Measurements from ENCODE around the gene AGFG1.

The AGFG1 gene

GRCh38 chr2:227607941-227608340 lies 136.0 kb downstream of the AGFG1 start:
- Histone ChIP-seq H4K20me1 (ENCODE audit: insufficient read depth) (no peaks in the 10 kb centered on the region), H3K4me3 (IDR thresholded peaks at IDR 0.05; ENCODE audit: insufficient read depth, low read depth, low read length) (no peak overlapping the region), H3K4me2 (no peak overlapping the region), H3K79me2 (ENCODE audit: insufficient read depth, low read depth) (no peaks in the 10 kb centered on the region), H3K9ac (no peak overlapping the region), H3K36me3 (ENCODE audit: insufficient read depth) (no peaks in the 10 kb centered on the region), H2AFZ (ENCODE audit: low read depth) (no peak overlapping the region), H3K27me3 (ENCODE audit: insufficient read depth, low read depth) (no peaks in the 10 kb centered on the region), H3K27ac (no peak overlapping the region), H3K4me1 (ENCODE audit: low read depth, poor library complexity, severe bottlenecking) (peaks cover 16% of the 10 kb centered on the region)
- TF ChIP-seq CTCF (conservative IDR thresholded peaks at IDR 0.05; ENCODE audit: low read depth, low read length), result no peak

- no peak for TF ChIP-seq CTCF (conservative IDR thresholded peaks at IDR 0.05; ENCODE audit: low read depth, low read length)
- Histone ChIP-seq H3K27me3 (ENCODE audit: insufficient read depth, low read depth) (no peaks in the 10 kb centered on the region), H3K4me2 (no peak overlapping the region), H3K79me2 (ENCODE audit: insufficient read depth, low read depth) (no peaks in the 10 kb centered on the region), H3K9ac (no peak overlapping the region), H3K4me3 (IDR thresholded peaks at IDR 0.05; ENCODE audit: insufficient read depth, low read depth, low read length) (no peak overlapping the region), H3K4me1 (ENCODE audit: low read depth, poor library complexity, severe bottlenecking) (peaks cover 22% of the 10 kb centered on the region), H3K36me3 (ENCODE audit: insufficient read depth) (no peaks in the 10 kb centered on the region), H4K20me1 (ENCODE audit: insufficient read depth) (no peaks in the 10 kb centered on the region), H2AFZ (ENCODE audit: low read depth) (no peak overlapping the region), H3K27ac (no peak overlapping the region)
Measured at GRCh38 chr2:227608561-227609338, 136.8 kb downstream of the AGFG1 start.

- no peak for TF ChIP-seq CTCF (conservative IDR thresholded peaks at IDR 0.05; ENCODE audit: low read depth, low read length)
- Histone ChIP-seq H3K79me2 (ENCODE audit: insufficient read depth, low read depth) (no peaks in the 10 kb centered on the region), H3K9ac (no peak overlapping the region), H3K36me3 (ENCODE audit: insufficient read depth) (no peaks in the 10 kb centered on the region), H3K4me3 (IDR thresholded peaks at IDR 0.05; ENCODE audit: insufficient read depth, low read depth, low read length) (no peak overlapping the region), H3K4me1 (ENCODE audit: low read depth, poor library complexity, severe bottlenecking) (peaks cover 22% of the 10 kb centered on the region), H2AFZ (ENCODE audit: low read depth) (no peak overlapping the region), H3K4me2 (no peak overlapping the region), H4K20me1 (ENCODE audit: insufficient read depth) (no peaks in the 10 kb centered on the region), H3K27me3 (ENCODE audit: insufficient read depth, low read depth) (no peaks in the 10 kb centered on the region), H3K27ac (no peak overlapping the region)
Measured at GRCh38 chr2:227610123-227610522, 138.2 kb downstream of the AGFG1 start.
